Esophagus muscularis mucosa (tissue), 4 donors: Measurements from ENCODE around the gene PPIF. TPM values are rescaled to one million over a fixed set of nuclear protein-coding genes. Genes with fewer than 3 reads are reported as not detected.

Experiments used
- DNase-seq: peaks from one replicate; pipeline ENCODE4 v3.0.0-alpha.2; 2017; ENCODE audit errors: extremely low spot score
- H3K27ac ChIP-seq, 4 donors: fragments of 200-600 bp; sonication (generic); replicated peaks in 1 of 4; 1 replicate in 3 of 4; 2 replicates in 1 of 4; pipeline ENCODE4 v1.5.1; 2016 to 2019; ENCODE audit warnings: mild to moderate bottlenecking in 1 of 4
- H3K27me3 ChIP-seq, 4 donors: fragments of 200-600 bp; sonication (generic); one replicate each; pipeline versions ENCODE4 v1.5.1 to v1.6.0; 2016 to 2019
- H3K36me3 ChIP-seq, 4 donors: fragments of 200-600 bp; sonication (generic); one replicate each; pipeline ENCODE4 v1.5.1; 2016 to 2019
- H3K4me1 ChIP-seq, 4 donors: fragments of 200-600 bp; sonication (generic); one replicate each; pipeline ENCODE4 v1.5.1; 2016 to 2019
- H3K4me3 ChIP-seq, 4 donors: fragments of 200-600 bp; sonication (generic); 1 replicate in 2 of 4; 2 replicates in 2 of 4; pipeline ENCODE4 v1.5.1; 2016 to 2019; ENCODE audit warnings: mild to moderate bottlenecking in 4 of 4, moderate library complexity in 1 of 4
- H3K9me3 ChIP-seq, 4 donors: fragments of 200-600 bp; sonication (generic); 1 replicate in 3 of 4; 2 replicates in 1 of 4; pipeline ENCODE4 v1.5.1; 2016 to 2019
- CTCF ChIP-seq, 3 experiments: fragments of 200-600 bp in 2 of 3; fragments of 450-650 bp in 1 of 3; sonication (generic) in 2 of 3; IDR thresholded peaks; one replicate each; pipeline ENCODE4 v1.5.1; 2017 to 2019; ENCODE audit warnings: antibody characterized with exemption in 3 of 3, mild to moderate bottlenecking in 2 of 3, moderate library complexity in 1 of 3
- EP300 ChIP-seq: sonication (generic); formaldehyde crosslinking; IDR thresholded peaks from one replicate; pipeline ENCODE4 v1.6.1; 2017; ENCODE audit warnings: antibody characterized with exemption
- POLR2A ChIP-seq: fragments of 450-650 bp; IDR thresholded peaks from one replicate; pipeline ENCODE4 v1.6.1; 2017; ENCODE audit warnings: antibody characterized with exemption, moderate library complexity, mild to moderate bottlenecking, low read depth
- POLR2AphosphoS5 ChIP-seq, 2 donors: sonication (generic); formaldehyde crosslinking; IDR thresholded peaks; one replicate each; pipeline ENCODE4 v1.6.1; 2017; ENCODE audit warnings: antibody characterized with exemption in 2 of 2
- WGBS: methylation state at CpG from one replicate; pipeline ENCODE4 v1.1.5; 2018; 5-methylcytosine and 5-hydroxymethylcytosine counted together
- intact Hi-C: fragments of 100-400 bp; cut with DNase I; formaldehyde crosslinking; loops from one replicate; pipeline ENCODE4 v1.15.1; 2023
- total RNA-seq, 4 donors: library from RNA; depleted of rRNA; stranded (reverse); fragments of >200 nt; gene quantifications; one replicate each; pipeline versions ENCODE4 v1.1.0 to v1.2.1, GENCODE V29; 2016

PPIF gene
- total RNA-seq, 4 donors from 2014 or later = 19.5 to 42.2 (median 24.4) TPM

- H3K4me1 ChIP-seq = peaks cover 19 to 41% (median 31%) of the 10 kb centered on the region in 4 donors
- no peak overlapping the region for H3K4me3 ChIP-seq
- H3K9me3 ChIP-seq = no peaks in the 10 kb centered on the region
- TF ChIP-seq CTCF (IDR thresholded peaks at IDR 0.05) = no peak
- no peak for TF ChIP-seq POLR2A
- TF ChIP-seq EP300 = no peak
- no peak for TF ChIP-seq POLR2AphosphoS5 (IDR thresholded peaks at IDR 0.05)
- peak overlapping the region in 1 of 4 donors; percentile 94 for H3K27ac ChIP-seq
- WGBS = 72% methylated on average over 3 of the region's 6 CpGs
- peaks cover 51 to 60% (median 57%) of the 10 kb centered on the region in 4 donors for H3K36me3 ChIP-seq
- intact Hi-C loops = no loop called here
- no peak for DNase-seq
- no peaks in the 10 kb centered on the region for H3K27me3 ChIP-seq
These were observed 2.6 kb downstream of the PPIF start for GRCh38 chr10:79349766-79350406.

- 94% methylated on average over 18 of the region's 21 CpGs for WGBS
- intact Hi-C loops = no loop called here
- Histone ChIP-seq H3K9me3 (no peaks in the 10 kb centered on the region), H3K4me3 (no peak overlapping the region), H3K27ac (peak overlapping the region in 1 of 4 donors; percentile 94), H3K27me3 (no peaks in the 10 kb centered on the region), H3K36me3 (peaks cover 51 to 67% (median 64%) of the 10 kb centered on the region in 4 donors), H3K4me1 (peaks cover 19 to 41% (median 31%) of the 10 kb centered on the region in 4 donors)
- DNase-seq = no peak
- TF ChIP-seq EP300 (no peak), CTCF (IDR thresholded peaks at IDR 0.05) (no peak), POLR2A (no peak), POLR2AphosphoS5 (IDR thresholded peaks at IDR 0.05) (no peak)
These were observed 3.3 kb downstream of the PPIF start for GRCh38 chr10:79350407-79351154.

- H3K4me3 ChIP-seq = no peak overlapping the region
- peaks cover 51 to 74% (median 67%) of the 10 kb centered on the region in 4 donors for H3K36me3 ChIP-seq
- H3K27me3 ChIP-seq = no peaks in the 10 kb centered on the region
- DNase-seq = no peak
- peaks cover 19 to 41% (median 31%) of the 10 kb centered on the region in 4 donors for H3K4me1 ChIP-seq
- H3K27ac ChIP-seq = no peak overlapping the region
- intact Hi-C loops = no loop called here
- H3K9me3 ChIP-seq = no peaks in the 10 kb centered on the region
- no peak for TF ChIP-seq CTCF (IDR thresholded peaks at IDR 0.05)
- no peak for TF ChIP-seq POLR2AphosphoS5 (IDR thresholded peaks at IDR 0.05)
- TF ChIP-seq EP300 = no peak
- TF ChIP-seq POLR2A = no peak
- WGBS = 92% methylated on average over 13 of the region's 13 CpGs
These were observed 4.1 kb downstream of the PPIF start for GRCh38 chr10:79351332-79351731.

GRCh38 chr10:79352035-79352877, 5.0 kb downstream of the PPIF start:
- Histone ChIP-seq H3K4me1 (peaks cover 14 to 34% (median 24%) of the 10 kb centered on the region in 4 donors), H3K36me3 (peaks cover 51 to 75% (median 67%) of the 10 kb centered on the region in 4 donors), H3K27me3 (no peaks in the 10 kb centered on the region), H3K27ac (no peak overlapping the region), H3K9me3 (no peaks in the 10 kb centered on the region), H3K4me3 (no peak overlapping the region)
- WGBS = 91% methylated on average over 6 of the region's 11 CpGs
- TF ChIP-seq POLR2AphosphoS5 (IDR thresholded peaks at IDR 0.05) (no peak), POLR2A (no peak), EP300 (no peak), CTCF (IDR thresholded peaks at IDR 0.05) (no peak)
- no peak for DNase-seq
- intact Hi-C loops = no loop called here
